K562 (cell line): Measurements from ENCODE around the gene STEAP2.

Experiments used
- FOXK1 ChIP-seq: sonication (generic); formaldehyde crosslinking; IDR thresholded peaks from 2 replicates; pipeline ENCODE4 v1.8.0; 2022; ENCODE audit warnings: missing genetic modification reagents, mild to moderate bottlenecking, borderline replicate concordance
- ZNF3 ChIP-seq: fragments of 250-450 bp; sonication (Bioruptor Pico); IDR thresholded peaks from 2 replicates; pipeline ENCODE4 v1.5.0; 2021; ENCODE audit warnings: mild to moderate bottlenecking, moderate library complexity
- ZNF384 ChIP-seq: IDR thresholded peaks from 2 replicates; pipeline ENCODE4 v1.6.1; 2012; ENCODE audit warnings: low read depth, low read length, improper control_type of control experiment
- ZNF668 ChIP-seq: fragments of 250-450 bp; sonication (Bioruptor Pico); IDR thresholded peaks from 2 replicates; pipeline ENCODE4 v1.8.0; 2022; ENCODE audit warnings: mild to moderate bottlenecking, inconsistent platforms
- TF ChIP-seq, protein P1 (sequence below), 3 experiments: IDR thresholded peaks in 2 of 3; conservative IDR thresholded peaks in 1 of 3; 2 replicates each; pipeline ENCODE4 v1.5.1; 2011 to 2012; ENCODE audit warnings: low read length in 3 of 3, mild to moderate bottlenecking in 3 of 3, control low read depth in 2 of 3, improper control_type of control experiment in 1 of 3, inconsistent platforms in 1 of 3, low read depth in 1 of 3, mixed read lengths in 1 of 3, moderate library complexity in 1 of 3; ENCODE audit not compliant: insufficient read depth in 2 of 3
- TF ChIP-seq, protein P2 (sequence below), 2 experiments: fragments of 450-650 bp in 1 of 2; sonication (generic) in 1 of 2; formaldehyde crosslinking in 1 of 2; IDR thresholded peaks in 1 of 2; conservative IDR thresholded peaks in 1 of 2; 2 replicates each; pipeline versions ENCODE4 v1.6.1 to v1.8.1; 2016 to 2023; ENCODE audit warnings: mild to moderate bottlenecking in 2 of 2, moderate library complexity in 2 of 2, inconsistent platforms in 1 of 2, missing genetic modification reagents in 1 of 2

DNA sequence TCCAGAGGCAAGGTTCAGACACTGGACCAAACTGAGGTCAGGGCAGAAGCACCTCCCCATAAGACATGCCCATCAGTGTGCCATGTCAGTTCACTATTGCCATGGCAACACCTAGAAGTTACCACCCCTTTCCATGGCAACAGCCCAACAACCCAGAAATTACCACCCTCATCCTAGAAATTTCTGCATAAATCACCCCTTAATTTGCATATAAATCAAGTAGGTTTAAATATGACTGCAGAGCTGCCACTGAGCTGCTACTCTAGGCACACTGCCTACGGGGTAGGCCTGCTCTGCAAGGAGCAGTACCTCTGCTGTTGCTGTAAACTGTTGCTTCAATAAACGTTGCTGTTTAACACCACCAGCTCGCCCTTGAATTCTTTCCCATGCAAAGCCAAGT is 12.7 kb downstream of the STEAP2 start:
- no peak for TF ChIP-seq ZNF3
- TF ChIP-seq, protein P1, sequence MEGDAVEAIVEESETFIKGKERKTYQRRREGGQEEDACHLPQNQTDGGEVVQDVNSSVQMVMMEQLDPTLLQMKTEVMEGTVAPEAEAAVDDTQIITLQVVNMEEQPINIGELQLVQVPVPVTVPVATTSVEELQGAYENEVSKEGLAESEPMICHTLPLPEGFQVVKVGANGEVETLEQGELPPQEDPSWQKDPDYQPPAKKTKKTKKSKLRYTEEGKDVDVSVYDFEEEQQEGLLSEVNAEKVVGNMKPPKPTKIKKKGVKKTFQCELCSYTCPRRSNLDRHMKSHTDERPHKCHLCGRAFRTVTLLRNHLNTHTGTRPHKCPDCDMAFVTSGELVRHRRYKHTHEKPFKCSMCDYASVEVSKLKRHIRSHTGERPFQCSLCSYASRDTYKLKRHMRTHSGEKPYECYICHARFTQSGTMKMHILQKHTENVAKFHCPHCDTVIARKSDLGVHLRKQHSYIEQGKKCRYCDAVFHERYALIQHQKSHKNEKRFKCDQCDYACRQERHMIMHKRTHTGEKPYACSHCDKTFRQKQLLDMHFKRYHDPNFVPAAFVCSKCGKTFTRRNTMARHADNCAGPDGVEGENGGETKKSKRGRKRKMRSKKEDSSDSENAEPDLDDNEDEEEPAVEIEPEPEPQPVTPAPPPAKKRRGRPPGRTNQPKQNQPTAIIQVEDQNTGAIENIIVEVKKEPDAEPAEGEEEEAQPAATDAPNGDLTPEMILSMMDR (IDR thresholded peaks at IDR 0.05 in 2 of 3, conservative IDR thresholded peaks at IDR 0.05 in 1 of 3; ENCODE audit: insufficient read depth in 2 of 3, low read depth in 1 of 3, low read length in 3 of 3) = no peak
- TF ChIP-seq ZNF384 = no peak
- TF ChIP-seq ZNF668 (CRISPR knock-in tag) = no peak
- TF ChIP-seq, protein P2, sequence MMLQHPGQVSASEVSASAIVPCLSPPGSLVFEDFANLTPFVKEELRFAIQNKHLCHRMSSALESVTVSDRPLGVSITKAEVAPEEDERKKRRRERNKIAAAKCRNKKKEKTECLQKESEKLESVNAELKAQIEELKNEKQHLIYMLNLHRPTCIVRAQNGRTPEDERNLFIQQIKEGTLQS (IDR thresholded peaks at IDR 0.05) = no peak
- TF ChIP-seq, protein P2 (CRISPR knock-in tag; conservative IDR thresholded peaks at IDR 0.05) = no peak
- TF ChIP-seq FOXK1 = no peak
